ENCODE measurements around the gene PTPRT. TPM values are rescaled to one million over a fixed set of nuclear protein-coding genes. Genes with fewer than 3 reads are reported as not detected.
"Not testable (repeated sequence)": the region's sequence is repeated elsewhere in the genome, so short reads cannot be mapped to it uniquely, and the experiment has no call there.

The PTPRT gene
- polyA plus RNA-seq, 1 donor, result 0.78 TPM

GRCh38 chr20:42206557-42206956, 983.1 kb downstream of the PTPRT start:
- H3K36me3 ChIP-seq (ENCODE audit: control insufficient read depth, insufficient read depth, low read length); H3K27me3 ChIP-seq (ENCODE audit: control insufficient read depth, insufficient read depth, low read length); H3K9me3 ChIP-seq (ENCODE audit: control insufficient read depth, low read depth, low read length); DNase-seq; H3K27ac ChIP-seq (ENCODE audit: low read length); H3K4me1 ChIP-seq (ENCODE audit: control insufficient read depth, insufficient read depth, low read length); H3K4me3 ChIP-seq (ENCODE audit: low read length): not testable (repeated sequence)
- WGBS (ENCODE audit: insufficient coverage, low lambda C conversion rate), result no CpG with 5 or more reads among the region's 15 CpGs

- no peak overlapping the region for H3K27ac ChIP-seq (ENCODE audit: low read length)
- DNase-seq, result no peak
- no peaks in the 10 kb centered on the region for H3K36me3 ChIP-seq (ENCODE audit: control insufficient read depth, insufficient read depth, low read length)
- H3K4me1 ChIP-seq (ENCODE audit: control insufficient read depth, insufficient read depth, low read length), result no peaks in the 10 kb centered on the region
- no peaks in the 10 kb centered on the region for H3K27me3 ChIP-seq (ENCODE audit: control insufficient read depth, insufficient read depth, low read length)
- no peak overlapping the region for H3K4me3 ChIP-seq (ENCODE audit: low read length)
- 67% methylated on average over 2 of the region's 9 CpGs for WGBS (ENCODE audit: insufficient coverage, low lambda C conversion rate)
- H3K9me3 ChIP-seq (ENCODE audit: control insufficient read depth, low read depth, low read length), result no peaks in the 10 kb centered on the region
Observed at GRCh38 chr20:42204109-42204660, 985.5 kb downstream of the PTPRT start.

- no peaks in the 10 kb centered on the region for H3K9me3 ChIP-seq (ENCODE audit: control insufficient read depth, low read depth, low read length)
- no peaks in the 10 kb centered on the region for H3K27me3 ChIP-seq (ENCODE audit: control insufficient read depth, insufficient read depth, low read length)
- H3K4me1 ChIP-seq (ENCODE audit: control insufficient read depth, insufficient read depth, low read length), result no peaks in the 10 kb centered on the region
- no peaks in the 10 kb centered on the region for H3K36me3 ChIP-seq (ENCODE audit: control insufficient read depth, insufficient read depth, low read length)
- no peak for DNase-seq
- no peak overlapping the region for H3K4me3 ChIP-seq (ENCODE audit: low read length)
- H3K27ac ChIP-seq (ENCODE audit: low read length), result no peak overlapping the region
Observed at GRCh38 chr20:42197599-42197998, 992.1 kb downstream of the PTPRT start.

- no peak for DNase-seq
- H3K4me1 ChIP-seq (ENCODE audit: control insufficient read depth, insufficient read depth, low read length), result no peaks in the 10 kb centered on the region
- 83% methylated on average over 1 of the region's 2 CpGs for WGBS (ENCODE audit: insufficient coverage, low lambda C conversion rate)
- no peaks in the 10 kb centered on the region for H3K27me3 ChIP-seq (ENCODE audit: control insufficient read depth, insufficient read depth, low read length)
- no peaks in the 10 kb centered on the region for H3K36me3 ChIP-seq (ENCODE audit: control insufficient read depth, insufficient read depth, low read length)
- H3K4me3 ChIP-seq (ENCODE audit: low read length), result no peak overlapping the region
- H3K9me3 ChIP-seq (ENCODE audit: control insufficient read depth, low read depth, low read length), result no peaks in the 10 kb centered on the region
- no peak overlapping the region for H3K27ac ChIP-seq (ENCODE audit: low read length)
Observed at GRCh38 chr20:42193119-42193518, 996.6 kb downstream of the PTPRT start.

- no peak overlapping the region for H3K4me3 ChIP-seq (ENCODE audit: low read length)
- H3K4me1 ChIP-seq (ENCODE audit: control insufficient read depth, insufficient read depth, low read length), result no peaks in the 10 kb centered on the region
- H3K9me3 ChIP-seq (ENCODE audit: control insufficient read depth, low read depth, low read length), result no peaks in the 10 kb centered on the region
- 60% methylated on average over 1 of the region's 2 CpGs for WGBS (ENCODE audit: insufficient coverage, low lambda C conversion rate)
- H3K27me3 ChIP-seq (ENCODE audit: control insufficient read depth, insufficient read depth, low read length), result no peaks in the 10 kb centered on the region
- no peak for DNase-seq
- no peaks in the 10 kb centered on the region for H3K36me3 ChIP-seq (ENCODE audit: control insufficient read depth, insufficient read depth, low read length)
- H3K27ac ChIP-seq (ENCODE audit: low read length), result no peak overlapping the region
Observed at GRCh38 chr20:42192321-42192720, 997.4 kb downstream of the PTPRT start.

GRCh38 chr20:42191140-42191860, 998.4 kb downstream of the PTPRT start:
- Histone ChIP-seq H3K9me3 (ENCODE audit: control insufficient read depth, low read depth, low read length) (no peaks in the 10 kb centered on the region), H3K36me3 (ENCODE audit: control insufficient read depth, insufficient read depth, low read length) (no peaks in the 10 kb centered on the region), H3K27me3 (ENCODE audit: control insufficient read depth, insufficient read depth, low read length) (no peaks in the 10 kb centered on the region), H3K4me3 (ENCODE audit: low read length) (no peak overlapping the region), H3K4me1 (ENCODE audit: control insufficient read depth, insufficient read depth, low read length) (no peaks in the 10 kb centered on the region), H3K27ac (ENCODE audit: low read length) (no peak overlapping the region)
- WGBS (ENCODE audit: insufficient coverage, low lambda C conversion rate), result no CpG with 5 or more reads among the region's 4 CpGs
- no peak for DNase-seq

- 83% methylated on average over 1 of the region's 3 CpGs for WGBS (ENCODE audit: insufficient coverage, low lambda C conversion rate)
- no peak overlapping the region for H3K4me3 ChIP-seq (ENCODE audit: low read length)
- H3K27me3 ChIP-seq (ENCODE audit: control insufficient read depth, insufficient read depth, low read length), result no peaks in the 10 kb centered on the region
- DNase-seq, result no peak
- H3K4me1 ChIP-seq (ENCODE audit: control insufficient read depth, insufficient read depth, low read length), result no peaks in the 10 kb centered on the region
- no peak overlapping the region for H3K27ac ChIP-seq (ENCODE audit: low read length)
- H3K9me3 ChIP-seq (ENCODE audit: control insufficient read depth, low read depth, low read length), result no peaks in the 10 kb centered on the region
- H3K36me3 ChIP-seq (ENCODE audit: control insufficient read depth, insufficient read depth, low read length), result no peaks in the 10 kb centered on the region
Observed at GRCh38 chr20:42190084-42190483, 999.6 kb downstream of the PTPRT start.

- 33% methylated on average over 2 of the region's 3 CpGs for WGBS (ENCODE audit: insufficient coverage, low lambda C conversion rate)
- no peaks in the 10 kb centered on the region for H3K4me1 ChIP-seq (ENCODE audit: control insufficient read depth, insufficient read depth, low read length)
- no peak overlapping the region for H3K4me3 ChIP-seq (ENCODE audit: low read length)
- no peak for DNase-seq
- no peaks in the 10 kb centered on the region for H3K36me3 ChIP-seq (ENCODE audit: control insufficient read depth, insufficient read depth, low read length)
- H3K27me3 ChIP-seq (ENCODE audit: control insufficient read depth, insufficient read depth, low read length), result no peaks in the 10 kb centered on the region
- H3K9me3 ChIP-seq (ENCODE audit: control insufficient read depth, low read depth, low read length), result no peaks in the 10 kb centered on the region
- no peak overlapping the region for H3K27ac ChIP-seq (ENCODE audit: low read length)
Observed at GRCh38 chr20:42186337-42186736, 1003.4 kb downstream of the PTPRT start.

GRCh38 chr20:42183147-42183546, 1006.6 kb downstream of the PTPRT start:
- H3K9me3 ChIP-seq (ENCODE audit: control insufficient read depth, low read depth, low read length), result no peaks in the 10 kb centered on the region
- DNase-seq, result no peak
- no peaks in the 10 kb centered on the region for H3K27me3 ChIP-seq (ENCODE audit: control insufficient read depth, insufficient read depth, low read length)
- no peaks in the 10 kb centered on the region for H3K36me3 ChIP-seq (ENCODE audit: control insufficient read depth, insufficient read depth, low read length)
- H3K4me1 ChIP-seq (ENCODE audit: control insufficient read depth, insufficient read depth, low read length), result no peaks in the 10 kb centered on the region
- 89% methylated on average over 1 of the region's 4 CpGs for WGBS (ENCODE audit: insufficient coverage, low lambda C conversion rate)
- no peak overlapping the region for H3K27ac ChIP-seq (ENCODE audit: low read length)
- H3K4me3 ChIP-seq (ENCODE audit: low read length), result no peak overlapping the region

GRCh38 chr20:42181064-42181463, 1008.6 kb downstream of the PTPRT start:
- Histone ChIP-seq H3K27ac (ENCODE audit: low read length) (no peak overlapping the region), H3K9me3 (ENCODE audit: control insufficient read depth, low read depth, low read length) (no peaks in the 10 kb centered on the region), H3K36me3 (ENCODE audit: control insufficient read depth, insufficient read depth, low read length) (no peaks in the 10 kb centered on the region), H3K4me3 (ENCODE audit: low read length) (no peak overlapping the region), H3K4me1 (ENCODE audit: control insufficient read depth, insufficient read depth, low read length) (no peaks in the 10 kb centered on the region), H3K27me3 (ENCODE audit: control insufficient read depth, insufficient read depth, low read length) (no peaks in the 10 kb centered on the region)
- DNase-seq, result no peak

GRCh38 chr20:42179768-42180167, 1009.9 kb downstream of the PTPRT start:
- no peaks in the 10 kb centered on the region for H3K36me3 ChIP-seq (ENCODE audit: control insufficient read depth, insufficient read depth, low read length)
- WGBS (ENCODE audit: insufficient coverage, low lambda C conversion rate), result 0% methylated on average over 1 of the region's 4 CpGs
- no peaks in the 10 kb centered on the region for H3K27me3 ChIP-seq (ENCODE audit: control insufficient read depth, insufficient read depth, low read length)
- H3K9me3 ChIP-seq (ENCODE audit: control insufficient read depth, low read depth, low read length), result no peaks in the 10 kb centered on the region
- H3K4me3 ChIP-seq (ENCODE audit: low read length), result no peak overlapping the region
- DNase-seq, result peak; percentile 5 to 14
- no peaks in the 10 kb centered on the region for H3K4me1 ChIP-seq (ENCODE audit: control insufficient read depth, insufficient read depth, low read length)
- no peak overlapping the region for H3K27ac ChIP-seq (ENCODE audit: low read length)
